GM19025 (cell line): ENCODE measurements around the gene NDUFA11.
"Not testable (repeated sequence)": the region's sequence is repeated elsewhere in the genome, so short reads cannot be mapped to it uniquely, and the experiment has no call there.

Experiments
- ATAC-seq: cut with Tn5 transposase; IDR thresholded peaks from one replicate; pipeline ENCODE4 v1.9.1; 2021; ENCODE audit warnings: mild to moderate bottlenecking, low read depth, moderate library complexity; ENCODE audit not compliant: unreplicated experiment

NDUFA11 gene

GRCh38 chr19:5891938-5892771 is 11.4 kb downstream of the NDUFA11 start:
- no peak for ATAC-seq

- ATAC-seq: no peak
These were observed 12.0 kb downstream of the NDUFA11 start for GRCh38 chr19:5891572-5891937.

DNA sequence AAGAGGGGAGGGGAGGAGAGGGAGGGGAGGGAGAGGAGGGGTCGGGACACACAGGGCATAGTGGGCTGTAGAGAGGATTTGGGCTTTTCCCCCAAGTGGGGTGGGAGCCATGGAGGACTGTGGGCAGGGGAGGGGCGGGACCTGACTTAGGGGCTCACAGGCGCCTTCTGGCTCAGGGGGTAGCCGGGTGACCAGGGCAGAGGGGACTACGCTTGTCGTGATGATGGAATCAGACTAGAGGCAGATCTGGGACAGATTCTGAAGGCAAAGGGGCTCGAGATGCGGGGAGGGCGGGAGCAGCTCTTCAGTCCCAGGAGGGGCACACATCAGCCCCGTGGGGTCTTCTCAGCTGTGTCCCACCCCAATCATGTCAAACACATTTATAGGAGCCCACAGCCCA is 13.5 kb downstream of the NDUFA11 start:
- no peak for ATAC-seq

GRCh38 chr19:5889288-5889971 is 14.2 kb downstream of the NDUFA11 start:
- ATAC-seq: no peak

GRCh38 chr19:5884065-5884811 is 19.4 kb downstream of the NDUFA11 start:
- ATAC-seq: not testable (repeated sequence)

DNA sequence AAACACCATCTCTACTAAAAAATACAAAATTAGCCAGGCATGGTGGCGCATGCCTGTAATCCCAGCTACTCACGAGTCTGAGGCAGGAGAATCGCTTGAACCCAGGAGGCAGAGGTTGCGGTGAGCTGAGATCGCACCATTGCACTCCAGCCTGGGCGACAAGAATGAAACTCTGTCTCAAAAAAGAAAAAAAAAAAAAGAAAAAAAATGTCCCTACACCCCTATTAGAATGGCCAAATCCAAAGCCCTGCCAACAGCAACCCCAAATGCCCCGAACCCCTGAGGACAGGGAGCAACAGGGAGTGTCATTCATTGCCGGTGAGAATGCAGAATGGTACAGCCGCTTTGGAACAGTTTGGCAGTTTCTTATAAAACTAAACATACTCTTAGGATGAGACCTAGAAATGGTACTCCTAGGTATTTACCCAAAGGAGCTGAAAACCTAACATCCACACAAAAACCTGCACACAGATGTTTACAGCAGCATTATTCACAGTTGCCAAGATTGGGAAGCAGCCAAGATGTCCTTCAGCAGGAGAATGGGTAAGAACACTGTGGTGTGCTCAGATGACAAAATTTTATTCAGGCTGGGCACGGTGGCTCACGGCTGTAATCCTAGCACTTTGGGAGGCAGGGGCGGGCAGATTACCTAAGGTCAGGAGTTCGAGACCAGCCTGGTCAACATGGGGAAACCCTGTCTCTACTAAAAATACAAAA is 20.3 kb downstream of the NDUFA11 start:
- not testable (repeated sequence) for ATAC-seq

GRCh38 chr19:5882421-5882968 is 21.1 kb downstream of the NDUFA11 start:
- no peak for ATAC-seq

DNA sequence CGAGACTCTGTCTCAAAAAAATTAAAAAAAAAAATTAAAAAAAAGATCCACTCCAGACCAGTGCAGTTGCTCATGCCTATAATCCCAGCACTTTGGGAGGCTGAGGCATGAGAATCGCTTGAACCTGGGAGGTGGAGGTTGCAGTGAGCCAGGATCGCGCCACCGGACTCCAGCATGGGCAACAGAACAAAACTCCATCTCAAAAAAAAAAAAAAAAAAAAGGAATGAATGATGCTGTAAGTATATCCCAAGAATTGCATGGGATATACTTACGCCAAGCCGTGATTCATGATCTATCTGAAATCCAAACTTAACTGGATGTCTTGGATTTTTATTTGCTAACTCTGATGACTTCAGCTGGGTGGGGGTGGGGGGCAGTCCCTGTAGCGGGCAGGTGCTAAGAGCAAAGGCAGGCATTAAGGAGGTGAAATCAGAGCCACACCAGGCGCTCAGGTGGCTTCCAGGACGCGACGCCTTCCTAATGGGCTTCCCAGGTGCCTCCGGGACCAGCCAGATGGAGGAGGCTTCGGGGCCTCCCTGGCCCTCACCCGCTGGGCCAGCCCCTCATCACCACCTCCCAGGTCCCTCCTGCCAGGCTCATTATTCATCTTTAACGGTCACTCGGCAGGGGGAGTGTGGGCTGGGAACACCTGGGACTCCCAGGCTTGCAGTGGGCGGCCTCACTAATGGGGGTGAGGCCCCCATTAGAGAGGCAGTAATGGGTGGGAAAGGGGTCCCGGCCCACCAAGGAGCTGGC is 21.9 kb downstream of the NDUFA11 start:
- ATAC-seq: no peak

DNA sequence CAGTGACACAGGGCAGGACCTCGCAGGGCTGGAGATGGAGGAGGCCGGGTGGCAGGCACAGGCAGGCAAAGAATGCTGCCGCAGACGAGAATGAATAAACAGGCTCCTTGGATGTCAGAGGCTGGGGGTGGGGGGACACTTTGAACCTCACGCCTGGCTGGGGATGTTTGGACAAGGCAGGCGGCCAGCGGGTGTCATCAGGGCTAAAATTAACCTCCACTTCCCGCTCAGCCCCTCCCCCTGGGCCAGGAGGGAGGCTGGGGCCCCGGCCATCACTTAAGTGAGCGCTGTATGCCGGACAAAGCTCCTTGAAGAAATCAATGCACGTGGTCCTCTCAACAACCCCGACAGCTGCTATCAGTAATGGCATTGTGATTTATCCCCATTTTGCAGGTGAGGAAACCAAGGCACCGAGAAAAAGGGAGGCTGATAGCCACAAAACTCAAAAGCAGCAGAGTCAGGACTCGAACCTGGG is 22.9 kb downstream of the NDUFA11 start:
- ATAC-seq: no peak

DNA sequence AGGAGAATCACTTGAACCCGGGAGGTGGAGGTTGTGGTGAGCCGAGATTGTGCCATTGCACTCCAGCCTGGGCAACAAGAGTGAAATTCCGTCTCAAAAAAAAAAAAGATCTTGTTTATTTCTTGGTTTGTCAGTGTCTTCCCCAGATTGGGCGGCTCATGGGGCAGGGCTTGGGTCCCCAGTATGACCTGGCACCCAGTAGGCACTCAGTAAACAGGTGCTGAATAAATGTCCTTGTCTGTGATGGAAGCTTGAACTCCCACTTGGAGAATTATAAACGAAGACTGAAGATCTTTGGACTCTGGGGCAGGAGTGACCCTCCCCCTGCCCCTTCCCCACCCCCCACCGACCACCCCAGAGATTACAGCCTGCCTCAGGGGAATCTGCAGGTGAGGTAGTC is 23.4 kb downstream of the NDUFA11 start:
- no peak for ATAC-seq

GRCh38 chr19:5877882-5878281 is 25.7 kb downstream of the NDUFA11 start:
- no peak for ATAC-seq

DNA sequence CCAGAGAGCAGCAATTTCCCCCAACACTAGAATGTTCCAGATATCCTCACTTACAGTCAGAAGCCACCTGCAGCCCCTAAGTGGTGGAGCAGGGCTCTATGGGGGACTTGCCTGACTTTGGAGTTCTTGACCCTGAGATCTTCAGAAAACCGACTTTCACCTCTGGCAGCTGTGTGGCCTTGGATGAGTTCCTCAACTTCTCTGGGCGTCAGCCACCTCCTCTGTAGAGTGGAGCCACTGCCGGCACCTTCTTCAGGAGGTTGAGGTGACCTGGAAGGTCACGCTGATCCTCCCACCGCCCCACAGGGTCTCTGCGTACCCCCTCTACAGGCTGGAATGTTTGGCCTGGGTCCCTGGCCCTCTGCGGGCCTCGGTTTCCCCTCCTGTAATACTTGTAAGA is 26.2 kb downstream of the NDUFA11 start:
- no peak for ATAC-seq

DNA sequence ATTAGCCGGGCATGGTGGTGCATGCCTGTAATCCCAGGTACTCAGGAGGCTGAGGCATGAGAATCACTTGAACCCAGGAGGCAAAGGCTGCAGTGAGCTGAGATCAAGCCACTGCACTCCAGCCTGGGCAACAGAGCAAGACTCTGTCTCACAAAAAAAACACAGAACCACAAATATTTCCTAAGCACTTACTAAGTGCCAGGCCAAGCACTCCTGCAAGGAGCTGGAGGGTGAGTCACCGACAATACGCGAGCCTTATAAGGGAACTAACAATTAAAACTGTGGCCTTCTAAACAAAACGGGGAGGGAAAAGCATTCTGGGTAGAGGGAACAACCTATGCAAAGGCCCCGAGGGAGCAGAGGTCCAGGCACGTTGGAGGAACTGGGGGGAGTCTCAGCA is 29.1 kb downstream of the NDUFA11 start:
- ATAC-seq: not testable (repeated sequence)

DNA sequence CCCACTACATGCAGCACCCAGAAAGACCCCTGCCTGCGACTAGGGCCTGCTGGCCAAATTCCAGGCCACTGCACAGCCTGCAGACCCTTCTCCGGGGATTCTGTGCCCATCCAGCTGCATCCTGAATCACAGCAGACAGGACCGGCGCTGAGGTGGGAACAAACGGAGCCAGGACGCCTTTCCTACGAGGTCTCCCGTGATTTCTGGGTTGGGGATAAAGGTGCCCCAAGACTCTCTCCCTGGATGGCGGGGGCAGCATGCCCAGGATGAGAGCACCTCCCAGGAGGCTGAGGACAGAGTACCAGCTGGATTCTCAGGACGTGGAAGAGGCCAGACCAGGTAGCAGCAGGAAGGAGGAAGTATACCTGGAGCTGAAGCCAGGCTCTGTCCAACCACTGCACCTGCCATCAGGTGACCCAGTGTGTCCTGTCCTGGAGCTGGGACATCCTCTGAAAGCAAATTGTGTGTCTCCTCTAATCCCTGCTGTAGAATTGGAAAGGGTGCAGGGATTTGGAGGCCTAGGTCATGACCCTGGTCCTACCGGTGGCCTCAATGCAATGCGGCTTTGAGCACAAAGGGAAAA is 29.9 kb downstream of the NDUFA11 start:
- ATAC-seq: no peak

DNA sequence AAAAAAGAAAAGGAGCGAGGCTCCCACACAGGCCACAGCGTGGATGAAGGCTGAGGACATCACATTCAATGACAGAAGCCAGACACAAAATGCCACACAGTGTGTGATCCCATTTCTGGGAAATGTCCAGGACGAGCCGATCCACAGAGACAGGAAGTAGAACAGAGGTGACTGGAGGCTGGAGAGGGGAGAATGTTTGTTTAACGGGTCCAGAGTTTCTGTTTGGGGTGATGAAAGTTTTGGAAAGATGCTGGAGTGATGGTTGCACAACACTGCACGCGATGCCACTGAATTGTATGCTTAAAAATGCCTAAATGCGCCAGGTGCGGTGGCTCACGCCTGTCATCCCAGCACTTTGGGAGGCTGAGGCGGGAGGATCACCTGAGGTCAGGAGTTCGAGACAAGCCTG is 32.6 kb downstream of the NDUFA11 start:
- ATAC-seq: no peak

GRCh38 chr19:5867201-5868136 is 36.1 kb downstream of the NDUFA11 start:
- no peak for ATAC-seq

- ATAC-seq: no peak
These were observed 37.8 kb downstream of the NDUFA11 start for GRCh38 chr19:5865772-5866171.
